T1000 (cell line): ENCODE measurements around the gene UGT2B11.
"Not testable (repeated sequence)": the region's sequence is repeated elsewhere in the genome, so short reads cannot be mapped to it uniquely, and the experiment has no call there.

ENCODE experiments used
- DNase-seq: peaks from one replicate; lab custom pipeline; 2025; ENCODE audit warnings: mixed read lengths; lab: John Stamatoyannopoulos, UW

Gene UGT2B11

DNA sequence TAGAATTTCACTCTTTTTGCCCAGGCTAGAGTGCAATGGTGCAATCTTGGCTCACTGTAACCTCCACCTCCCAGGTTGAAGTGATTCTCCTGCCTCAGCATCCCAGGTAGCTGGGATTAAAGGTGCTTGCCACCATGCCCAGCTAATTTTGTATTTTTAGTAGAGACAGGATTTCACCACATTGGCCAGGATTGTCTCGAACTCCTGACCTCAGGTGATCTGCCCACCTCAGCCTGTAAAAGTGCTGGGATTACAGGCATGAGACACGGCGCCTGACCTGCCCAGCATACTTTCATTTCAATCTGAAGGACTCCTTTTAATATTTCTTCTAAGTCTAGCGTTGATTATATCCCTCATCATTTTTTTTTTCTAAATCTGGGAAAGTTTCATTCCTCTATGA is 45.4 kb downstream of the UGT2B11 start:
- DNase-seq = not testable (repeated sequence)

GRCh38 chr4:69167300-69167699 is 47.2 kb downstream of the UGT2B11 start:
- no peak for DNase-seq

DNA sequence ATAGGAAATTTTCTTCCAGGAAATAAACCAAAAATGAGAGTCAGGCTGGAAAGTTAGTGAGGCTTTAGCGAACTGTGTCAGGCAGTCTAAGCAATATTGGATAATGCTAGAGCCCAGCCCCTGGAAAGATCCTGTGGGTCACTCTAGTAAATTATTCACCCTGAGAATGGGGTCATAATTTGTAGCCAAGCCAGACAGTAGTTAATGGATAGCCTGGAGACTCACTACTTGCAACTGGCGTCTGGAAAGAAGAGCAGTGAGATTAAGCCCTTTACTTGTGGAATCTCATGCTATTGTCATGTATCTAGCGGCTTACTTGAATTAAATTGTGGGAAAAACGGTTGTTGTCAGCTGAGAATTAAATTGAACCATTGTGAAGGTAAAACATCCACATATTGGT is 48.2 kb downstream of the UGT2B11 start:
- not testable (repeated sequence) for DNase-seq

DNA sequence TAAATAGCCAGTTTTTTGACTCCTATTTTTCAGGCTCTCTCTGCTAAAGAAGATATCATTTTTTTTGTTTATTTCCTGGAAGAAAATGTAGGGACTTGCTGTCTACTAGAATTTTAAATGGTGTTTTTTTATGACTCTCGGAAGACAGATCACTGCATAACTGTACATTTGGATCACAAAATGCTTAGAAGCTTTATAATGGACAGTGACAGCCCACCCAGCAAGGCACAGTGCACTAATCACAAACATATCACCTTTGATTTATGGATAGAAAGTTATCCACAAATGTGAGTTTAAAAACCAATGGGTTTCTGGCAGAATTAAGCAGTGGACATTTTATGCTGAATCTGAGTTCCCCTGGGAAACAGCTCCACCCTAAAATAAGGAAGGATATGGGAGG is 48.8 kb downstream of the UGT2B11 start:
- not testable (repeated sequence) for DNase-seq

GRCh38 chr4:69156913-69157312 is 57.6 kb downstream of the UGT2B11 start:
- no peak for DNase-seq

- no peak for DNase-seq
These were observed 60.5 kb downstream of the UGT2B11 start for GRCh38 chr4:69154021-69154420.
